GM13977 (cell line): ENCODE data around the gene TXNDC5.
"Not testable (repeated sequence)": the region's sequence is repeated elsewhere in the genome, so short reads cannot be mapped to it uniquely, and the experiment has no call there.

ENCODE experiments used
- DNase-seq: peaks from one replicate; pipeline ENCODE4 v3.0.0; 2012; ENCODE audit warnings: low spot score
- CTCF ChIP-seq: IDR thresholded peaks from 2 replicates; pipeline ENCODE4 v1.5.1; 2012; ENCODE audit warnings: mild to moderate bottlenecking, control low read depth; ENCODE audit not compliant: insufficient read depth; ENCODE audit errors: extremely low read depth, missing control alignments
- in situ Hi-C: fragments of 300-500 bp; cut with MboI; formaldehyde crosslinking; loops from one replicate; pipeline ENCODE4 v1.12.0; 2022; ENCODE audit warnings: low sequenced_read_pairs, low pct_unique_long_range_greater_than_20kb, mixed read lengths, inconsistent platforms; ENCODE audit not compliant: unreplicated experiment

The TXNDC5 gene

DNA sequence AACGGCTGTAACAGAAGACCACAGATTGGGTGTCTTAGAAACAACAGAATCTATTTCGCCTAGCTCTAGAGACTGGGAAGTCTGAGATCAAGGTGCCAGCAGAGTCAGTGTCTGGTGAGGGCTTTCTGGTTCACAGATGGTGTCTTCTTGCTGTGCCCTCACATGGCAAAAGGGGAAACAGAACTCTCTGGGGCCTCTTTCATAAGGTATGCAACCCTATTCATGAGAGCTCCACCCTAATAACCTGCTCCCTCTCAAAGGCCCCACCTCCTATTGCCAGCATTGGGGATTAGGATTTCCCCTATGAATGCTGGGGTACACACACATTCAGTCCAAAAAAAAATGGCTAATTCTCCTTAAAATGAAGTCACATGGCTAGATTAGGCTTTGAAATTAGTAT is 10.0 kb downstream of the TXNDC5 start:
- in situ Hi-C loops: no loop called here

DNA sequence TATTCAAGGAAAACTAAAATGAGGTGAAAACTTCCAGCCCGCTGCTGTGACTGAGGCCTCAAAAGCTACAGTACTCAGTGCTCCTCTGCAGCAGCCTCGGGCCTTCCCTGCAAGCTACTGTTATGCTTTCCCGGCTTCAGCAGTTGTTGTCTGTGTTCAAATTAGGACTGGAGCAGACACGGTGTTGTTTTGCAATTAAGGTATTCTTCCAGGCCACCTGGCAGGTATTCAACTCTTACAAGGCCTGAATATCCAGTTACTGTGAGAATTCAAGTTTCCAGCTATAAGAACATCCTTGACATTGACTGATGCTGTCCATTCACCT is 10.7 kb downstream of the TXNDC5 start:
- TF ChIP-seq CTCF: no peak
- in situ Hi-C loops: loop anchor here (10.0 kb wide), 1 partner anchor 85 kb away; no protein-coding TSS in a partner anchor
- no peak for DNase-seq

More for the DNA sequence above, 10.0 kb downstream of the TXNDC5 start:
- DNase-seq: no peak
- TF ChIP-seq CTCF: no peak

DNA sequence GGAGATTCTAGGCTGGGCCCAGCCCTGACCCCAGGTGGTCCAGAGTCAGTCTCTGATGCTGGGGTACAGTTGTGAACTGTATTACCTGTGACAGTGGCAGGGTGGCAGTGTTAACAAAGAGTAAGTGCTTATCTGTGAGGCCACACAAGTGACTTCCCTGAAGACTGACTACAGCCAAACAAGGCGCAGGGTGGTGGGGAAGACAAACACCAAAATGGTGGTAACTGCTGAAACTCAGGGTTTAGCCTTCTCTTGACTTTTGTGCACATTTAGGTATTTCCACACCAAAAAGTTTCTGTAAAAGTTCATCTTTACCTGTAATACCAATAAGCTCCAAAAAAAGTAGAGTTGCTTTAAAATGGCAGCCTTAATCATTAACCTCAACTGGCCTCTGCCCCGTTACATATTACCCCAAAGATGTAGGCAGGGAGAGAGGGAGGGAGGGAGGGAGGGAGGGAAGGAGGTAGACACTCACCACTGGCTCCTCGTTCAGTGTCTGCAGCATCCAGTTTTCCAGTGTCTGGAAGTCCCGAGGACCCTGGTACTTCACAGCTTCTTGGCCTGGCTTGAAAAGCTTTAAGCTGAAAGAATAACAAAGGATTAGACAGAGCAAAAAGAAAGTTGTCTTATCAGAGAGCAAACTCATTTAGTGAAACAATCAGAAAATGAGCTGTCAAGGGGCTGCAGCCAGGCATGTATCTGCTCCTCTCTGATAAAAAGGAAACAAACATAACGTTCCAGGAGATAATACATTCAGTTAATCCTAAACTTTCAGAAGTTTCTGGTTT is 11.3 kb downstream of the TXNDC5 start:
- peak; percentile 58 for DNase-seq
- in situ Hi-C loops: loop anchor here (10.0 kb wide), 1 partner anchor 86 kb away; no protein-coding TSS in a partner anchor
- peak; percentile 48 for TF ChIP-seq CTCF

DNA sequence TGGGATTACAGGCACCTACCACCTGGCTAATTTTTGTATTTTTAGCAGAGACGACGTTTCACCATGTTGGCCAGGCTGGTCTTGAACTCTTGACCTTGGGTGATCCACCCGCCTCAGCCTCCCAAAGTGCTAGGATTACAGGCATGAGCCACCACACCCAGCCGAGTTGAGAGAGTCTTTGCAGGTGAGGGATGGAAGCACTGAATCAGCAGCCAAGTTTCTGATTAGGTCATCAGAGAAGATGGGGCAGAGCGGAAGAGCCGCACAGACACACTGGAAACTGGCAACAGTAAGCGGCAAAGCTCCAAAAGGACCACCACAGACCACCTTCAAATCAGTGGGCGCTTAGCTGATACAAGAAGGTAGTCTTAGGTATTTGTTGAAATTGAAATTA is 12.4 kb downstream of the TXNDC5 start:
- in situ Hi-C loops: loop anchor here (10.0 kb wide), 1 partner anchor 87 kb away; no protein-coding TSS in a partner anchor
- not testable (repeated sequence) for DNase-seq

GRCh38 chr6:7897461-7898192 is 13.0 kb downstream of the TXNDC5 start:
- DNase-seq: peak; percentile 60
- peak; percentile 5 for TF ChIP-seq CTCF
- in situ Hi-C loops: loop anchor here (10.0 kb wide), 1 partner anchor 87 kb away; no protein-coding TSS in a partner anchor

DNA sequence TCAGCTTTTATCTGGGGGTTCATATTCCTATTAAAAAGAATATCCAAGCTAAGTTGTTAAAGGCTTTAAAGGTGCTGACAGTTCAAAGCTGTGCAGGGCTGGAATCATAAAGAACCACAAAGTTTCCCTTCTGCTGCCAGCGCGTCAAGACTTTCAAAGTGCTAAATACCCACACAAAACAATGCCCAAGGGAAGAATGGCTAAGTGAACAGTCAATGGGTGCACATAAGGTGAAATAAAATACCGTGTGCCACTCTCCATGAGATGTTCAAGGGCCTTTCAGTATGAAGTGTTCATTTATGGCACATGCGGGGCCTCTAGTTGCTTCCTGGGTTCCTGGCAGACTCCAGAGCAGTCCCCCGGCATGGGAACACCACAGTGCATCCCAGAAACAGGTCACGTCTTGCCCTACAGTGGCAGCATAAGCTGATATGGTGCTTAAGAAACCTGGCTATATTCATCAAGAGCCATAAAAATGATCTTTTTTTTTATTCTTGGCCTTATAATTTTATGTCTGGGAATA is 14.1 kb downstream of the TXNDC5 start:
- no peak for DNase-seq
- in situ Hi-C loops: loop anchor here (10.0 kb wide), 1 partner anchor 88 kb away; no protein-coding TSS in a partner anchor
- no peak for TF ChIP-seq CTCF

- in situ Hi-C loops: loop anchor here (10.0 kb wide), 1 partner anchor 90 kb away; no protein-coding TSS in a partner anchor
- no peak for DNase-seq
Measured at GRCh38 chr6:7895125-7895423, 15.5 kb downstream of the TXNDC5 start.

More at GRCh38 chr6:7895125-7895423, 15.5 kb downstream of the TXNDC5 start:
- no peak for TF ChIP-seq CTCF
